Body of pancreas (tissue), 4 donors: ENCODE data around the gene SNX3. TPM values are rescaled to one million over a fixed set of nuclear protein-coding genes. Genes with fewer than 3 reads are reported as not detected.
A peak's percentile ranks its signal among the peaks of the same experiment; 100 is the strongest.

Experiments used
- ATAC-seq: fragments of 150-250 bp; one replicate; pipeline ENCODE4 v1.9.1; 2016
- DNase-seq, 4 donors: peaks; one replicate each; pipeline ENCODE4 v3.0.0-alpha.2; 2019
- H3K27ac ChIP-seq, 4 donors: fragments of 200-600 bp; sonication (generic); 1 replicate in 3 of 4; 2 replicates in 1 of 4; pipeline versions ENCODE4 v1.5.1 to v1.6.1; 2016 to 2019; ENCODE audit warnings: mild to moderate bottlenecking in 1 of 4, mixed read lengths in 1 of 4, moderate library complexity in 1 of 4
- H3K27me3 ChIP-seq, 2 donors: fragments of 200-600 bp; sonication (generic); one replicate each; pipeline ENCODE4 v1.6.0; 2016; ENCODE audit warnings: mild to moderate bottlenecking in 1 of 2
- H3K36me3 ChIP-seq, 2 donors: fragments of 200-600 bp; sonication (generic); replicated peaks in 1 of 2; 2 replicates each; pipeline ENCODE4 v1.5.1; 2016; ENCODE audit warnings: low read depth in 2 of 2; ENCODE audit not compliant: insufficient read depth in 1 of 2
- H3K4me1 ChIP-seq: fragments of 200-600 bp; sonication (generic); one replicate; pipeline ENCODE4 v1.6.0; 2016
- H3K4me3 ChIP-seq, 2 donors: fragments of 200-600 bp; sonication (generic); 1 replicate in 1 of 2; 2 replicates in 1 of 2; pipeline ENCODE4 v1.5.1; 2016 to 2019
- H3K9me3 ChIP-seq, 3 donors: fragments of 200-600 bp; sonication (generic); 1 replicate in 2 of 3; 2 replicates in 1 of 3; pipeline ENCODE4 v1.5.1; 2016
- POLR2A ChIP-seq, 3 donors: fragments of 450-650 bp; IDR thresholded peaks; one replicate each; pipeline ENCODE4 v1.6.1; 2016; ENCODE audit warnings: antibody characterized with exemption in 3 of 3, mild to moderate bottlenecking in 2 of 3
- WGBS, 2 donors: methylation state at CpG; one replicate each; pipeline ENCODE4 v1.1.5; 2017; 5-methylcytosine and 5-hydroxymethylcytosine counted together
- intact Hi-C: fragments of 100-400 bp; cut with DNase I; formaldehyde crosslinking; loops from one replicate; pipeline ENCODE4 v1.15.1; 2023
- total RNA-seq, 2 donors: library from RNA; depleted of rRNA; stranded (reverse); fragments of >200 nt; gene quantifications; one replicate each; pipeline ENCODE4 v1.1.0, GENCODE V29; 2016
- TF ChIP-seq, protein P1 (sequence below), 7 experiments: fragments of 450-650 bp in 4 of 7; fragments of 200-600 bp in 3 of 7; sonication (generic) in 3 of 7; IDR thresholded peaks; one replicate each; pipeline ENCODE4 v1.5.1; 2016 to 2019; ENCODE audit warnings: antibody characterized with exemption in 7 of 7

The SNX3 gene
- total RNA-seq, 2 donors from 2014 or later = 61.6 to 77.0 TPM

DNA sequence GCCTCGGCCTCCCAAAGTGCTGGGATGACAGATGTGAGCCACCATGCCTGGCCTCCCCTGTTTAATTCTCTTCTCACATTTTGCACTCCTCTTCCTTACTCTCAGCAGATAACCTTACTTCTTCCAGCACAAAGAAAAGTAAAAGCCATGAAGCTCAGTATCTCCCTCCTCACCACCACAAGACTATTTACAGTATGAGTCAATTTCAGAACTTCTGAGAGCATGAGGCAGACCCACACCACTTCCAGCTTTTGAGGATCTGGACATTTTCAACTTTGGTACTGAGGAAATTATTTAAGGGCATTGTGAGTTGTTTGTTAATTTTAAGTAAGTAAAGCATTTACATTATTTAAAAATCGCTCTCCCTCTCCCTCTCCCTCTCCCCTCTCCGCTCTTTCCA, 8.0 kb upstream of the SNX3 start:
- no peaks in the 10 kb centered on the region for H3K9me3 ChIP-seq
- no peaks in the 10 kb centered on the region for H3K4me1 ChIP-seq
- no peak for ATAC-seq
- H3K27me3 ChIP-seq = no peaks in the 10 kb centered on the region
- no peak overlapping the region for H3K4me3 ChIP-seq
- no peak for DNase-seq
- no peaks in the 10 kb centered on the region for H3K36me3 ChIP-seq
- no peak overlapping the region for H3K27ac ChIP-seq
- intact Hi-C loops = no loop called here
- 93 to 94% methylated on average over 3 of the region's 3 CpGs for WGBS, 2 donors
- TF ChIP-seq, protein P1, sequence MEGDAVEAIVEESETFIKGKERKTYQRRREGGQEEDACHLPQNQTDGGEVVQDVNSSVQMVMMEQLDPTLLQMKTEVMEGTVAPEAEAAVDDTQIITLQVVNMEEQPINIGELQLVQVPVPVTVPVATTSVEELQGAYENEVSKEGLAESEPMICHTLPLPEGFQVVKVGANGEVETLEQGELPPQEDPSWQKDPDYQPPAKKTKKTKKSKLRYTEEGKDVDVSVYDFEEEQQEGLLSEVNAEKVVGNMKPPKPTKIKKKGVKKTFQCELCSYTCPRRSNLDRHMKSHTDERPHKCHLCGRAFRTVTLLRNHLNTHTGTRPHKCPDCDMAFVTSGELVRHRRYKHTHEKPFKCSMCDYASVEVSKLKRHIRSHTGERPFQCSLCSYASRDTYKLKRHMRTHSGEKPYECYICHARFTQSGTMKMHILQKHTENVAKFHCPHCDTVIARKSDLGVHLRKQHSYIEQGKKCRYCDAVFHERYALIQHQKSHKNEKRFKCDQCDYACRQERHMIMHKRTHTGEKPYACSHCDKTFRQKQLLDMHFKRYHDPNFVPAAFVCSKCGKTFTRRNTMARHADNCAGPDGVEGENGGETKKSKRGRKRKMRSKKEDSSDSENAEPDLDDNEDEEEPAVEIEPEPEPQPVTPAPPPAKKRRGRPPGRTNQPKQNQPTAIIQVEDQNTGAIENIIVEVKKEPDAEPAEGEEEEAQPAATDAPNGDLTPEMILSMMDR (IDR thresholded peaks at IDR 0.05) = no peak
- no peak for TF ChIP-seq POLR2A (IDR thresholded peaks at IDR 0.05)

DNA sequence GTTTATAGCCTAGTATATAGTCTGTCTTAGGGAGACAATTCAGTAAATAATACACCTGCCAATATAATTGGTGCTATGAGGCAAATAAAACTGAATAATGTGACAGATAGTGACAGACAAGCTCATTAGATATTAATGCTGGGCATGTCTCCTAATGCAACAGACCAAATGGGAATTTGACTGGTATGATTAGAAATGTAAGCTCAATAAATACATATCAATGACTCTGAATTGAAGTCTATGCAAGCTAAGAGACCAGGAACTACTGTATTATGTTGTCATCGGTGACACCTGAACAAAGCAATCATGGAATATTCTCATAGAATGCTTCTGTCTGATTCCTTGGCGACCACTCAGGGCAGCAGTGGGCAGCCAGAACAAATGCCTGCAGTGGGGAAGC, 2.5 kb upstream of the SNX3 start:
- Histone ChIP-seq H3K27ac (no peak overlapping the region), H3K4me3 (no peak overlapping the region), H3K27me3 (no peaks in the 10 kb centered on the region), H3K9me3 (no peaks in the 10 kb centered on the region), H3K4me1 (peaks cover 13% of the 10 kb centered on the region), H3K36me3 (no peaks in the 10 kb centered on the region)
- DNase-seq (no peak), ATAC-seq (no peak)
- TF ChIP-seq, protein P1 (IDR thresholded peaks at IDR 0.05) = no peak
- no peak for TF ChIP-seq POLR2A (IDR thresholded peaks at IDR 0.05)
- WGBS, 2 donors = 78 to 80% methylated on average over 2 of the region's 2 CpGs
- intact Hi-C loops = no loop called here

DNA sequence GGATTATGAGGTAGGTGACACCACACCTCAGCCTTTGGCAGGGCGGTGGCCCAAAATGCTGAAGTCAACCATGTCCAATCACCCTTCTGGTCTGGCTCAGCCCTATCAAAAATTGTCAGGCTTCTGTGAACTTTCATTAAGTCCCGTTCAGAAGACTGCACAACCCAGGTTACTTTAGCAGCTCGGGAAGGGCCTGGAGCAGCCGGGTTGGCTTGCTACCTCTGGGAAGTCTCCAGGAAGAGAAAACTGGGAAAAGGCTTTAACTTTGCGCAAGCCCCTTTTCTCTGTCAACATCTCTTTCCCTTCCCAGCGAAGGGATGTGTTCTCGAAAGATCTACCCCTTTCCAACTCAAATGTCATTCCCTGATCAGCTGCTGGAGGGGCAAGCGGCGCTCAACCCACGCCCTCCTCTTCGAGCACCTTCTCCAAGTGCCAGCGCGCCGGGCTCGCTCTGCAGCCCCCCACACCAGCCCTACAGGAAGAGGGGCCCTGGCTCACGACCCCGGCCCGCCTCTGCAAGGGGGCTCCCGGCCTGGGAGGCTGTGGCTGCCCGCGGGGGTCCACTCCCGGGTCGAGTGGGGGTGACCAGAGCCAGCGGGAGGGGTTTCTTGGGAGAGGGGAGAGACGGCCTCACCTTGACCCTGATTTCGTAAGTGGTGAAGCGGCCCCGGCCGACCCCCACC, 573 bp downstream of the SNX3 start:
- Histone ChIP-seq H3K27me3 (no peaks in the 10 kb centered on the region), H3K36me3 (no peaks in the 10 kb centered on the region), H3K9me3 (no peaks in the 10 kb centered on the region), H3K27ac (peak overlapping the region; percentile 90 to 97 (median 93)), H3K4me1 (peaks cover 38% of the 10 kb centered on the region), H3K4me3 (peak overlapping the region; percentile 47 to 81)
- peak; percentile 3 for ATAC-seq
- TF ChIP-seq, protein P1 (IDR thresholded peaks at IDR 0.05) = peak in 1 of 7 experiments; percentile 5
- TF ChIP-seq POLR2A (IDR thresholded peaks at IDR 0.05) = no peak
- 1% methylated on average over 12 to 29 of the region's 29 CpGs for WGBS, 2 donors
- peak; percentile 29 to 53 (median 38) for DNase-seq
- intact Hi-C loops = no loop called here

- Histone ChIP-seq H3K4me1 (peaks cover 88% of the 10 kb centered on the region), H3K9me3 (no peaks in the 10 kb centered on the region), H3K36me3 (no peaks in the 10 kb centered on the region), H3K4me3 (no peak overlapping the region), H3K27me3 (no peaks in the 10 kb centered on the region), H3K27ac (no peak overlapping the region)
- intact Hi-C loops = loop anchor here (10.0 kb wide), 1 partner anchor 130 kb away; no protein-coding TSS in a partner anchor
- DNase-seq (no peak), ATAC-seq (no peak)
- TF ChIP-seq POLR2A (IDR thresholded peaks at IDR 0.05) = no peak
- TF ChIP-seq, protein P1 (IDR thresholded peaks at IDR 0.05) = no peak
- WGBS, 2 donors = 92 to 93% methylated on average over 4 of the region's 4 CpGs
These were observed 6.1 kb downstream of the SNX3 start for GRCh38 chr6:108254433-108255410.
